Measurements from ENCODE around the gene ANKRD36.
"Not testable (repeated sequence)": the region's sequence is repeated elsewhere in the genome, so short reads cannot be mapped to it uniquely, and the experiment has no call there.

ANKRD36 gene

GRCh38 chr2:97293687-97294086, 180.7 kb downstream of the ANKRD36 start:
- DNase-seq (ENCODE audit: low read depth): not testable (repeated sequence)
